Measurements from ENCODE around the gene RARRES2. TPM values are rescaled to one million over a fixed set of nuclear protein-coding genes. Genes with fewer than 3 reads are reported as not detected.

RARRES2 gene
- total RNA-seq, 3 donors from 2014 or later = 82.6 to 202 (median 98.9) TPM

- DNase-seq (peak in 2 of 3 donors; percentile 12 to 77), ATAC-seq (peak; percentile 3)
- TF ChIP-seq, protein P1, sequence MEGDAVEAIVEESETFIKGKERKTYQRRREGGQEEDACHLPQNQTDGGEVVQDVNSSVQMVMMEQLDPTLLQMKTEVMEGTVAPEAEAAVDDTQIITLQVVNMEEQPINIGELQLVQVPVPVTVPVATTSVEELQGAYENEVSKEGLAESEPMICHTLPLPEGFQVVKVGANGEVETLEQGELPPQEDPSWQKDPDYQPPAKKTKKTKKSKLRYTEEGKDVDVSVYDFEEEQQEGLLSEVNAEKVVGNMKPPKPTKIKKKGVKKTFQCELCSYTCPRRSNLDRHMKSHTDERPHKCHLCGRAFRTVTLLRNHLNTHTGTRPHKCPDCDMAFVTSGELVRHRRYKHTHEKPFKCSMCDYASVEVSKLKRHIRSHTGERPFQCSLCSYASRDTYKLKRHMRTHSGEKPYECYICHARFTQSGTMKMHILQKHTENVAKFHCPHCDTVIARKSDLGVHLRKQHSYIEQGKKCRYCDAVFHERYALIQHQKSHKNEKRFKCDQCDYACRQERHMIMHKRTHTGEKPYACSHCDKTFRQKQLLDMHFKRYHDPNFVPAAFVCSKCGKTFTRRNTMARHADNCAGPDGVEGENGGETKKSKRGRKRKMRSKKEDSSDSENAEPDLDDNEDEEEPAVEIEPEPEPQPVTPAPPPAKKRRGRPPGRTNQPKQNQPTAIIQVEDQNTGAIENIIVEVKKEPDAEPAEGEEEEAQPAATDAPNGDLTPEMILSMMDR (IDR thresholded peaks at IDR 0.05) = no peak
- Histone ChIP-seq H3K36me3 (ENCODE audit: low read depth) (no peaks in the 10 kb centered on the region), H3K4me1 (ENCODE audit: low read depth) (peaks cover 52% of the 10 kb centered on the region), H3K4me3 (no peak overlapping the region), H3K9me3 (no peaks in the 10 kb centered on the region)
- intact Hi-C loops (cut with DNase I, micrococcal nuclease) = no loop called here
Measured at GRCh38 chr7:150375662-150376521, 34.5 kb upstream of the RARRES2 start.

DNA sequence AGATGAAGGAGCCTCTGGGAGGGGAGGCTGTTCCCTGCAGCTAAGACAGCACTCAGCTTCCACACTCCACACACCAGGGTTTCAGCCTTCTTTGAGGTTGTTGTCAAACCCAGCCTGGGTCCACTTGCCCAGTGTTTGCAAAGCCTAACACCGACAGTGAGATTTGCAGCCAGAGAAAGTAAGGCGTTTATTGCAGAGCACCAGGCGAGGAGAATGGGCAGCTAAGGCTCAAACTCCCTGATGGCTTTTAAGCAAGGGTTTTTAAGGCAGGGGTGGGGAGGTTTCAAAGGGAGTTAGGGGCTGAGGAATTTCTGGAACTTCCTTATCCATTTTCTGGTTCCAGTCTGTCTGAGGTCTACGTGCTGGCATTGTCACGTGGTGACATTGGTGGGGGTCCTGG, 33.0 kb upstream of the RARRES2 start:
- no peak overlapping the region for H3K4me3 ChIP-seq
- H3K9me3 ChIP-seq = no peaks in the 10 kb centered on the region
- peaks cover 54% of the 10 kb centered on the region for H3K4me1 ChIP-seq (ENCODE audit: low read depth)
- intact Hi-C loops (cut with DNase I, micrococcal nuclease) = no loop called here
- TF ChIP-seq, protein P1 (IDR thresholded peaks at IDR 0.05) = no peak
- no peak for DNase-seq
- H3K36me3 ChIP-seq (ENCODE audit: low read depth) = no peaks in the 10 kb centered on the region
- ATAC-seq = no peak

DNA sequence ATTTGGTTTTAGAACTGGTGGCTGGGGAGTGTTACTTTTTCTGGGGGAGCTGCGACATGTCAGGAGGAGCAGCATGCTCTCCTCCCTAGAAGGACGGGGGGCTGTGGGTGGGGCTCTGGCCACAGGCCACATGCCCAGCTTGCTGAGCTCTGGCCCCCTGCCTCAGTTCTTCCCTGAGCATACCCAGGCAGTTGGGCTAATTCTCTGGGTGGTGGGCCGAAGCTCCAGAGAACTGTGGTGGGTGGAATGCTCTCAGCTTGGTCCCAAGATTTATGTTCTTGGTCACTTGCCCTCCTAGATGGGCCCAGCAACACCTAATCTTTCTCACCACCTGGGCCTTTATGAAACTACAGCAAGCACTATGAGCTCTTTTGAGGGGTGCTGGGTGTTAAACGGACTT, 32.6 kb upstream of the RARRES2 start:
- Histone ChIP-seq H3K4me1 (ENCODE audit: low read depth) (peaks cover 57% of the 10 kb centered on the region), H3K4me3 (no peak overlapping the region), H3K36me3 (ENCODE audit: low read depth) (no peaks in the 10 kb centered on the region), H3K9me3 (no peaks in the 10 kb centered on the region)
- no peak for ATAC-seq
- no peak for DNase-seq
- intact Hi-C loops (cut with DNase I, micrococcal nuclease) = no loop called here
- TF ChIP-seq, protein P1 (IDR thresholded peaks at IDR 0.05) = no peak

- DNase-seq (peak in 2 of 3 donors; percentile 64 to 71), ATAC-seq (no peak)
- peaks cover 57% of the 10 kb centered on the region for H3K4me1 ChIP-seq (ENCODE audit: low read depth)
- H3K9me3 ChIP-seq = no peaks in the 10 kb centered on the region
- TF ChIP-seq, protein P1 (IDR thresholded peaks at IDR 0.05) = no peak
- H3K36me3 ChIP-seq (ENCODE audit: low read depth) = no peaks in the 10 kb centered on the region
- intact Hi-C loops (cut with DNase I, micrococcal nuclease) = no loop called here
- H3K4me3 ChIP-seq = no peak overlapping the region
Measured at GRCh38 chr7:150373049-150373801, 31.8 kb upstream of the RARRES2 start.

DNA sequence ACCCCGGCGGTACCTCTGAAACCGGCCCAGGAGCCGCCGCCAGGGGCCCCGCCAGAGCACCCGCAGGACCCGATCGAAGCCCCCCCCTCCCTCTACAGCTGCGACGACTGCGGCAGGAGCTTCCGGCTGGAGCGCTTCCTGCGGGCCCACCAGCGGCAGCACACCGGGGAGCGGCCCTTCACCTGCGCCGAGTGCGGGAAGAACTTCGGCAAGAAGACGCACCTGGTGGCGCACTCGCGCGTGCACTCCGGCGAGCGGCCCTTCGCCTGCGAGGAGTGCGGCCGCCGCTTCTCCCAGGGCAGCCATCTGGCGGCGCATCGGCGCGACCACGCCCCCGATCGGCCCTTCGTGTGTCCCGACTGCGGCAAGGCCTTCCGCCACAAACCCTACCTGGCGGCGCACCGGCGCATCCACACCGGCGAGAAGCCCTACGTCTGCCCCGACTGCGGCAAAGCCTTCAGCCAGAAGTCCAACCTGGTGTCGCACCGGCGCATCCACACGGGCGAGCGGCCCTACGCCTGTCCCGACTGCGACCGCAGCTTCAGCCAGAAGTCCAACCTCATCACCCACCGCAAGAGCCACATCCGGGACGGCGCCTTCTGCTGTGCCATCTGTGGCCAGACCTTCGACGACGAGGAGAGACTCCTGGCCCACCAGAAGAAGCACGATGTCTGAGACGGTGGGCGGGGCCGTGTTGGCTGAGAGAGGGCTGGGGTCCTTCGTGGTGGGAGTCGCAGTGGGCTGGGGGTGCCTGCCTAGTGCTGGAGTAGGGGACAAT, 31.0 kb upstream of the RARRES2 start:
- no peaks in the 10 kb centered on the region for H3K9me3 ChIP-seq
- ATAC-seq = peak; percentile 34
- peaks cover 60% of the 10 kb centered on the region for H3K4me1 ChIP-seq (ENCODE audit: low read depth)
- TF ChIP-seq, protein P1 (IDR thresholded peaks at IDR 0.05) = no peak
- DNase-seq = peak; percentile 74 to 82 (median 82)
- no peak overlapping the region for H3K4me3 ChIP-seq
- H3K36me3 ChIP-seq (ENCODE audit: low read depth) = no peaks in the 10 kb centered on the region
- intact Hi-C loops (cut with DNase I, micrococcal nuclease) = no loop called here
